GM06990 (cell line): Measurements from ENCODE around the gene GRK5.
A peak's percentile ranks its signal among the peaks of the same experiment; 100 is the strongest.

Experiments used
- DNase-seq: peaks from one replicate; pipeline ENCODE4 v3.0.0-alpha.2; 2011; ENCODE audit not compliant: insufficient read length; ENCODE audit errors: extremely low read depth
- H3K27me3 ChIP-seq: replicated peaks from 2 replicates; pipeline ENCODE4 v1.6.0; 2011; ENCODE audit warnings: low read length; ENCODE audit not compliant: control insufficient read depth, insufficient read depth
- H3K36me3 ChIP-seq: 2 replicates; pipeline ENCODE4 v1.5.1; 2011; ENCODE audit warnings: low read length; ENCODE audit not compliant: control insufficient read depth, insufficient read depth
- H3K4me3 ChIP-seq: replicated peaks from 2 replicates; pipeline ENCODE4 v1.5.1; 2011; ENCODE audit warnings: low read depth, mild to moderate bottlenecking, control low read depth, low read length
- TF ChIP-seq, protein P1 (sequence below): IDR thresholded peaks from 2 replicates; pipeline ENCODE4 v1.5.1; 2011; ENCODE audit warnings: low read length, control low read depth, mild to moderate bottlenecking, inconsistent platforms; ENCODE audit not compliant: insufficient read depth, poor library complexity, severe bottlenecking

The GRK5 gene

DNA sequence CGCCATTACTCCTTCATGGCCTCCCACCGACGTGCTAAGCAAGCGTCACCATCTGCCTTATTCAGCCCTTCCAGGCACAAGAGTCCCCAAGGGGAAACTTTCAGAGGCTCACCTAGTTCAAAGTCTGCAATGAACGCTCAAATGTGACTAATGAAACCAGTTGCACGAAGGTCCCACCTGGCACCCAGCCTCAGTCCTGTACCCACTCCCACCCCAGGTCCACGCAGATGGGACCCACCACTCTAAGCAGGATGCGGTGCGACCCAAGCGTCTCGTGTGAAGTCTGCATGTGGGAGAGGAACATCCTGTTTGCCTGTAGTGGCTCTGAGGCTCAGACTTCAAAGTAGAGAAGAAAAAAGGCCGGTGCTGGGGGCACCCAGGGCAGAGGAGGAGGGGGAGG lies 294.8 kb downstream of the GRK5 start:
- DNase-seq, result peak; percentile 47
- Histone ChIP-seq H3K36me3 (peaks cover 13% of the 10 kb centered on the region), H3K4me3 (no peak overlapping the region), H3K27me3 (no peaks in the 10 kb centered on the region)
- TF ChIP-seq, protein P1, sequence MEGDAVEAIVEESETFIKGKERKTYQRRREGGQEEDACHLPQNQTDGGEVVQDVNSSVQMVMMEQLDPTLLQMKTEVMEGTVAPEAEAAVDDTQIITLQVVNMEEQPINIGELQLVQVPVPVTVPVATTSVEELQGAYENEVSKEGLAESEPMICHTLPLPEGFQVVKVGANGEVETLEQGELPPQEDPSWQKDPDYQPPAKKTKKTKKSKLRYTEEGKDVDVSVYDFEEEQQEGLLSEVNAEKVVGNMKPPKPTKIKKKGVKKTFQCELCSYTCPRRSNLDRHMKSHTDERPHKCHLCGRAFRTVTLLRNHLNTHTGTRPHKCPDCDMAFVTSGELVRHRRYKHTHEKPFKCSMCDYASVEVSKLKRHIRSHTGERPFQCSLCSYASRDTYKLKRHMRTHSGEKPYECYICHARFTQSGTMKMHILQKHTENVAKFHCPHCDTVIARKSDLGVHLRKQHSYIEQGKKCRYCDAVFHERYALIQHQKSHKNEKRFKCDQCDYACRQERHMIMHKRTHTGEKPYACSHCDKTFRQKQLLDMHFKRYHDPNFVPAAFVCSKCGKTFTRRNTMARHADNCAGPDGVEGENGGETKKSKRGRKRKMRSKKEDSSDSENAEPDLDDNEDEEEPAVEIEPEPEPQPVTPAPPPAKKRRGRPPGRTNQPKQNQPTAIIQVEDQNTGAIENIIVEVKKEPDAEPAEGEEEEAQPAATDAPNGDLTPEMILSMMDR, result no peak

GRCh38 chr10:119502618-119503155 lies 295.3 kb downstream of the GRK5 start:
- no peak overlapping the region for H3K4me3 ChIP-seq
- no peaks in the 10 kb centered on the region for H3K27me3 ChIP-seq
- DNase-seq, result no peak
- TF ChIP-seq, protein P1, result no peak
- peaks cover 13% of the 10 kb centered on the region for H3K36me3 ChIP-seq

DNA sequence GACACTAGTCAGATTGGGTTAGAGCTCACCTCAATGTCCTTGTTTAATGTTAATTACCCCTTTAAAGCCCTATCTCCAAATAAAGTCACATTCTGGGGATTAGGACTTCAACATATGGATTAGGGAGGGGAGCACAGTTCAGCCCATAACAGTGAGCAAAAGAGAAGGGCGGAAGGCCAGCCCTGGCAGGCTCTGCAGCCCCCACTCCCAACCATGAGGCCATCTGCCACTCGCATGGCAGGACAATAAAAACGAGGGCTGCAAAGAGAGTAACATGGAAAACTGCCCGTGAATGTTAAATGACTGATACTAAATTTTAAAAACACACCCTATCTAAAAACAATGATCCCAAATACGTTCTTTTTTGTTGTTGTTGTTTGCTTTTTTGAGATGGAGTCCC lies 296.4 kb downstream of the GRK5 start:
- Histone ChIP-seq H3K4me3 (no peak overlapping the region), H3K36me3 (peaks cover 14% of the 10 kb centered on the region), H3K27me3 (no peaks in the 10 kb centered on the region)
- TF ChIP-seq, protein P1, result no peak
- no peak for DNase-seq

DNA sequence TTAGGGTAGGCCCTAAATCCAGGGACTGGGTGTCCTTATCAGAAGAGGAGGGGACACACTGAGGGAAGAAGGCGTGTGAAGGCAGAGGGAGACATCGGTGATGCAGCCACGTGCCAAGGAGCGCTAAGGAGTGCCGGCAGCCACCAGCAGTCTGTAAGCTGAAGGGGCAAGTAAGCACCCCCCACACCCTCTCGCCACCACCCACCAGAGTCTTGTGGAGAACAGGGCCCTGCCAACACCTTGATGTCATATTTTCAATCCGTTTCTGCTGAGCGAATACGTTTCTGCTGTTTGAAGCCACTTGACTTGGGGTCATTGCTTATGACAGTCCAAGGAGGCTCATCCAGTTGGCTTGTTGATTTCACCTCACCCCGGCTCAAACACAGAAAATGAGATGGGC lies 297.3 kb downstream of the GRK5 start:
- H3K27me3 ChIP-seq, result no peaks in the 10 kb centered on the region
- TF ChIP-seq, protein P1, result no peak
- H3K36me3 ChIP-seq, result peaks cover 17% of the 10 kb centered on the region
- DNase-seq, result no peak
- H3K4me3 ChIP-seq, result no peak overlapping the region

GRCh38 chr10:119505131-119505551 lies 297.8 kb downstream of the GRK5 start:
- DNase-seq, result no peak
- TF ChIP-seq, protein P1, result no peak
- peaks cover 18% of the 10 kb centered on the region for H3K36me3 ChIP-seq
- H3K27me3 ChIP-seq, result no peaks in the 10 kb centered on the region
- H3K4me3 ChIP-seq, result no peak overlapping the region
